Mesenchymal stem cell (in vitro differentiated cells and primary cell): Measurements from ENCODE around the gene RPTOR.

Experiments
- DNase-seq: peaks from one replicate; pipeline ENCODE4 v3.0.0-alpha.2; 2013
- H2AFZ ChIP-seq: one replicate; pipeline ENCODE4 v1.6.1; 2013; ENCODE audit warnings: low read depth, mild to moderate bottlenecking, control low read depth, inconsistent platforms, low read length, moderate library complexity
- H2AK5ac ChIP-seq: 2 replicates; pipeline ENCODE4 v1.6.1; 2013; ENCODE audit warnings: low read length, moderate library complexity, mild to moderate bottlenecking, inconsistent platforms; ENCODE audit not compliant: severe bottlenecking
- H2BK120ac ChIP-seq: one replicate; pipeline ENCODE4 v1.6.1; 2013; ENCODE audit warnings: low read depth, mild to moderate bottlenecking, inconsistent platforms, low read length, moderate library complexity
- H2BK12ac ChIP-seq, 2 experiments: one replicate each; pipeline ENCODE4 v1.6.1; 2013; ENCODE audit warnings: inconsistent platforms in 2 of 2, low read length in 2 of 2, mild to moderate bottlenecking in 2 of 2, moderate library complexity in 2 of 2, control low read depth in 1 of 2
- H2BK15ac ChIP-seq: one replicate; pipeline ENCODE4 v1.6.1; 2013; ENCODE audit warnings: mild to moderate bottlenecking, low read depth, inconsistent platforms; ENCODE audit not compliant: poor library complexity, severe bottlenecking
- H2BK5ac ChIP-seq: 2 replicates; pipeline ENCODE4 v1.6.1; 2013; ENCODE audit warnings: low read depth, mild to moderate bottlenecking, low read length, control low read depth, inconsistent platforms; ENCODE audit not compliant: poor library complexity, severe bottlenecking
- H3K14ac ChIP-seq, 2 experiments: one replicate each; pipeline ENCODE4 v1.6.1; 2013; ENCODE audit warnings: inconsistent platforms in 2 of 2, low read length in 2 of 2, control low read depth in 1 of 2, mild to moderate bottlenecking in 1 of 2, moderate library complexity in 1 of 2
- H3K18ac ChIP-seq, 2 experiments: one replicate each; pipeline ENCODE4 v1.6.1; 2013; ENCODE audit warnings: inconsistent platforms in 2 of 2, low read length in 2 of 2, control low read depth in 1 of 2, low read depth in 1 of 2, mild to moderate bottlenecking in 1 of 2
- H3K23ac ChIP-seq, 2 experiments: one replicate each; pipeline ENCODE4 v1.6.1; 2013; ENCODE audit warnings: inconsistent platforms in 2 of 2, low read length in 2 of 2, mild to moderate bottlenecking in 2 of 2, moderate library complexity in 2 of 2, control low read depth in 1 of 2
- H3K27ac ChIP-seq: 2 replicates; pipeline ENCODE4 v1.5.1; 2013; ENCODE audit warnings: mild to moderate bottlenecking, moderate library complexity, low read length, control low read depth, inconsistent platforms; ENCODE audit not compliant: poor library complexity, severe bottlenecking
- H3K27me3 ChIP-seq, 2 experiments: 2 replicates each; pipeline versions ENCODE4 v1.6.1 to v1.7.0; 2013; ENCODE audit warnings: low read length in 2 of 2, mild to moderate bottlenecking in 2 of 2, moderate library complexity in 2 of 2, control low read depth in 1 of 2, inconsistent platforms in 1 of 2; ENCODE audit not compliant: control insufficient read depth in 1 of 2, insufficient read depth in 1 of 2
- H3K36me3 ChIP-seq, 2 experiments: 2 replicates each; pipeline versions ENCODE4 v1.6.1 to v1.7.0; 2013; ENCODE audit warnings: low read length in 2 of 2, control low read depth in 1 of 2, inconsistent platforms in 1 of 2, low read depth in 1 of 2, mild to moderate bottlenecking in 1 of 2; ENCODE audit not compliant: insufficient read depth in 2 of 2, control insufficient read depth in 1 of 2
- H3K4ac ChIP-seq, 2 experiments: one replicate each; pipeline ENCODE4 v1.6.1; 2013; ENCODE audit warnings: inconsistent platforms in 2 of 2, low read length in 2 of 2, mild to moderate bottlenecking in 2 of 2, moderate library complexity in 2 of 2, control low read depth in 1 of 2, low read depth in 1 of 2
- H3K4me1 ChIP-seq: 2 replicates; pipeline ENCODE4 v1.6.1; 2013; ENCODE audit warnings: low read depth, low read length, control low read depth; ENCODE audit not compliant: control insufficient read depth, insufficient read depth
- H3K4me2 ChIP-seq: 2 replicates; pipeline ENCODE4 v1.6.1; 2013; ENCODE audit warnings: low read length, mild to moderate bottlenecking, inconsistent platforms; ENCODE audit not compliant: poor library complexity, severe bottlenecking
- H3K4me3 ChIP-seq, 2 experiments: 2 replicates each; pipeline versions ENCODE4 v1.5.1 to v1.7.0; 2013; ENCODE audit warnings: low read length in 2 of 2, mild to moderate bottlenecking in 2 of 2, control low read depth in 1 of 2, low read depth in 1 of 2; ENCODE audit not compliant: insufficient read depth in 1 of 2
- H3K79me1 ChIP-seq: replicated peaks from 2 replicates; pipeline ENCODE4 v1.6.1; 2013; ENCODE audit warnings: mild to moderate bottlenecking, control low read depth, low read length, inconsistent platforms; ENCODE audit not compliant: poor library complexity, severe bottlenecking
- H3K9ac ChIP-seq: 2 replicates; pipeline ENCODE4 v1.7.0; 2013; ENCODE audit warnings: mild to moderate bottlenecking, low read length, moderate library complexity
- H3K9me3 ChIP-seq: 2 replicates; pipeline ENCODE4 v1.7.0; 2013; ENCODE audit warnings: mild to moderate bottlenecking, low read length; ENCODE audit not compliant: control insufficient read depth
- H4K8ac ChIP-seq: one replicate; pipeline ENCODE4 v1.6.1; 2013; ENCODE audit warnings: inconsistent platforms, mild to moderate bottlenecking, low read length, moderate library complexity
- H4K91ac ChIP-seq: one replicate; pipeline ENCODE4 v1.6.1; 2013; ENCODE audit warnings: mild to moderate bottlenecking, low read length, inconsistent platforms
- WGBS: methylation state at CpG from one replicate; pipeline ENCODE4 v1.1.7; 2013; ENCODE audit warnings: mixed read lengths; 5-methylcytosine and 5-hydroxymethylcytosine counted together

RPTOR gene

DNA sequence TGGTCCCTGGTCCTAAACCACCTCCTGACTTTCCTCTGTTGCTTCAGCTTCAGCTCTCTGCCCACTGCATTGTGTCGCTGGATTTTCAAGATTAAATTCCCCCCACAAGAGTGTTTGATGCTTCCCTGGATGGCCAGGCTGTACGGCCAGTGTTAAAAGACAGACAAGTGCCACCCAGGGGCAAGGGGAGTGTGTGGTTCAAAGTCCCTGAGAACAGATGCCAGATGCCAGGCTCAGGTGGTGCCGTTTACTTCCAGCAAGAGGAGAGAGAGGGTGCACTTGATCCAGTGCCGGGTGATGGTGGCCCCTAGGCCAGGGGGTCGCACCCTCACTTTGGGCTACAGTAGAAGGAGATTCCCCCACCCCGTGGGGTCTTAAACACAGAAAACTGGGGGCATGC is 109.2 kb downstream of the RPTOR start:
- Histone ChIP-seq H2BK120ac (no peak overlapping the region), H3K4me3 (no peak overlapping the region), H3K4ac (no peak overlapping the region), H3K9me3 (peaks cover 14% of the 10 kb centered on the region), H3K27me3 (no peaks in the 10 kb centered on the region), H2BK5ac (no peak overlapping the region), H3K4me1 (peaks cover 9% of the 10 kb centered on the region), H3K9ac (no peak overlapping the region), H3K4me2 (no peak overlapping the region), H2AFZ (no peak overlapping the region), H3K36me3 (peaks cover 0 to 6% of the 10 kb centered on the region in 2 experiments), H2AK5ac (no peak overlapping the region), H3K14ac (no peak overlapping the region), H2BK12ac (no peak overlapping the region), H3K27ac (no peak overlapping the region), H2BK15ac (no peak overlapping the region), H3K23ac (no peak overlapping the region), H3K79me1 (peaks cover 43% of the 10 kb centered on the region), H3K18ac (no peak overlapping the region), H4K8ac (no peak overlapping the region), H4K91ac (no peak overlapping the region)
- 96% methylated on average over 6 of the region's 6 CpGs for WGBS
- DNase-seq: no peak

DNA sequence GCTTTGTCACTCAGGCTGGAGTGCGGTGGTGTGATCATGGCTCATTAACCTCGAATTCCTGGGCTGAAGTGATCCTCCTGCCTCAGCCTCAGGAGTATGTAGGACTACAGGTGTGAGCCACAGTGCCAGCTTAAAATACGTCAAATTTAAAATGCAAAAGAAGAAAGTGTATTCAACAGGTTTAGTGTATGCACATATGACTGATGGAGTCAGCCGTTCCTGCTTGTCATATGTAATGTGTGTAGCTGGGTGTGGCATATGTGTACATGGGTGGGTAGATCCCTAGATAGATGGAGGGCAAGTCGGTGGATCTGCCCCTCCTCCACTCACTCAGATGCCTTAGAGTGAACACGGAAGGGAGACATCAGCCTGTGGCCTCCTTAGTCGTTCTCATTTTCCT is 111.0 kb downstream of the RPTOR start:
- H3K14ac ChIP-seq: no peak overlapping the region
- H3K4me1 ChIP-seq: no peaks in the 10 kb centered on the region
- H2BK120ac ChIP-seq: no peak overlapping the region
- no peak overlapping the region for H2BK5ac ChIP-seq
- H2AK5ac ChIP-seq: no peak overlapping the region
- H3K4me3 ChIP-seq: no peak overlapping the region
- WGBS: 95% methylated on average over 7 of the region's 7 CpGs
- no peaks in the 10 kb centered on the region for H3K27me3 ChIP-seq
- H3K27ac ChIP-seq: no peak overlapping the region
- H3K18ac ChIP-seq: no peak overlapping the region
- H3K23ac ChIP-seq: no peak overlapping the region
- no peak overlapping the region for H3K4ac ChIP-seq
- H3K36me3 ChIP-seq: peaks cover 0 to 3% of the 10 kb centered on the region in 2 experiments
- no peak overlapping the region for H2AFZ ChIP-seq
- H4K8ac ChIP-seq: no peak overlapping the region
- peaks cover 14% of the 10 kb centered on the region for H3K9me3 ChIP-seq
- H2BK12ac ChIP-seq: no peak overlapping the region
- H3K79me1 ChIP-seq: peaks cover 44% of the 10 kb centered on the region
- H3K9ac ChIP-seq: no peak overlapping the region
- no peak overlapping the region for H2BK15ac ChIP-seq
- no peak overlapping the region for H4K91ac ChIP-seq
- DNase-seq: no peak
- no peak overlapping the region for H3K4me2 ChIP-seq

DNA sequence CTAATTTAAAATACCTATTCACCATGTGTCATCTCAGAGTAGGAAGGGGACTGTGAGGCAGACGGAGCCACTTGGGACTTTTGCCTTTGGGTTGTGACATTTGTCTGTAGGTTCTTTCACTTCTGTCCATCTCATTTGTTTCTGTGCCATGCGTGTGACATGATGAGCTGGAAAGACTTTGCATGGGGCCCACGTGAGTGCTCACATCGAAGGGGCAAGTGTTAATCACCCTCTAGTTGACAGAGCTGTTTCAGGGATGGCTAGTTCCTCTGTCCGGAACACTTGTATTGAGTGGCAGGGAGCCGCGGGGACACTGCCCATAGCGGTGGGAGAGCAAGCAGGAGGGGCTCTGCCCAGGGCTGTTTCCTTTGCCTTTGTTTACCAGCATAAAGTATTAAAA is 112.0 kb downstream of the RPTOR start:
- Histone ChIP-seq H3K27me3 (no peaks in the 10 kb centered on the region), H3K18ac (no peak overlapping the region), H3K14ac (no peak overlapping the region), H3K4me3 (no peak overlapping the region), H3K4ac (no peak overlapping the region), H2AK5ac (no peak overlapping the region), H3K9ac (no peak overlapping the region), H3K36me3 (peaks cover 0 to 3% of the 10 kb centered on the region in 2 experiments), H3K4me1 (no peaks in the 10 kb centered on the region), H2BK12ac (no peak overlapping the region), H4K91ac (no peak overlapping the region), H2BK5ac (no peak overlapping the region), H3K4me2 (no peak overlapping the region), H4K8ac (no peak overlapping the region), H2BK120ac (no peak overlapping the region), H2AFZ (no peak overlapping the region), H3K23ac (no peak overlapping the region), H2BK15ac (no peak overlapping the region), H3K9me3 (peaks cover 14% of the 10 kb centered on the region), H3K79me1 (peaks cover 49% of the 10 kb centered on the region), H3K27ac (no peak overlapping the region)
- DNase-seq: no peak
- WGBS: 81% methylated on average over 8 of the region's 8 CpGs

DNA sequence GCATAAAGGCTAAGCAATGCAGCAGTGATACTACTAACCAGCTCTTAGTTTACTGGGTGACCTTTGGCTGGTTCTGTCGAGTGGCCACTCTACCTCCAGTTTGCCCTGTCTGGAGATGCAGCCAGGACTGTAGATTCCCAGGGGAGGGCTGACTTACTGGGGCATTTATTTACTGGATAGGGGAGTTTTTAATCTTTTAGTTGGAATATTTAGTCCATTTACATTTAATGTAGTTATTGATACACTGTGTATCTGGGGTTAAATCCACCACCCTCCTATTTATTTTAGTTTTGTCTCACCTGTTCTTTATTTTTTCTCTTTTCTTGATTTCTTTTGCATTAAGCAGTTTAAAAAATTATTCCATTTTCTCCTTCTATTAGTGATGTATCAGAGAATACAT is 112.9 kb downstream of the RPTOR start:
- Histone ChIP-seq H3K18ac (no peak overlapping the region), H2BK120ac (no peak overlapping the region), H3K4me1 (no peaks in the 10 kb centered on the region), H4K8ac (no peak overlapping the region), H3K27ac (no peak overlapping the region), H3K14ac (no peak overlapping the region), H2AK5ac (no peak overlapping the region), H3K4me2 (no peak overlapping the region), H2AFZ (no peak overlapping the region), H3K36me3 (peaks cover 0 to 3% of the 10 kb centered on the region in 2 experiments), H3K9ac (no peak overlapping the region), H3K23ac (no peak overlapping the region), H3K4ac (no peak overlapping the region), H3K4me3 (no peak overlapping the region), H4K91ac (no peak overlapping the region), H2BK5ac (no peak overlapping the region), H3K27me3 (no peaks in the 10 kb centered on the region), H2BK15ac (no peak overlapping the region), H3K9me3 (peaks cover 14% of the 10 kb centered on the region), H3K79me1 (peaks cover 51% of the 10 kb centered on the region), H2BK12ac (no peak overlapping the region)
- DNase-seq: no peak
- 63% methylated on average over 1 of the region's 1 CpG for WGBS
